AG08395 (cell line): ENCODE data around the gene MRPL36.
"Not testable (repeated sequence)": the region's sequence is repeated elsewhere in the genome, so short reads cannot be mapped to it uniquely, and the experiment has no call there.

Experiments used
- DNase-seq: peaks from one replicate; pipeline ENCODE4 v3.0.0; 2012; ENCODE audit warnings: mixed read lengths, low spot score

Gene MRPL36

GRCh38 chr5:1799602-1800471 is at the start of gene MRPL36:
MRPL36 (minus strand) TSS chr5:1799837; CDS start chr5:1798935, 902 bp downstream.
- DNase-seq: peak; percentile 98

GRCh38 chr5:1847611-1848010 is 48.0 kb upstream of the MRPL36 start:
- DNase-seq: no peak

- no peak for DNase-seq
These were observed 47.4 kb upstream of the MRPL36 start for GRCh38 chr5:1847056-1847455.

- DNase-seq: no peak
These were observed 46.9 kb upstream of the MRPL36 start for GRCh38 chr5:1846583-1846982.

- no peak for DNase-seq
These were observed 46.1 kb upstream of the MRPL36 start for GRCh38 chr5:1845696-1846095.

- DNase-seq: no peak
These were observed 45.2 kb upstream of the MRPL36 start for GRCh38 chr5:1844708-1845436.

- DNase-seq: not testable (repeated sequence)
These were observed 44.1 kb upstream of the MRPL36 start for GRCh38 chr5:1843761-1844160.

GRCh38 chr5:1842004-1842819 is 42.6 kb upstream of the MRPL36 start:
- DNase-seq: no peak

GRCh38 chr5:1840741-1841521 is 41.3 kb upstream of the MRPL36 start:
- no peak for DNase-seq

GRCh38 chr5:1840071-1840547 is 40.5 kb upstream of the MRPL36 start:
- DNase-seq: no peak

GRCh38 chr5:1838013-1838412 is 38.4 kb upstream of the MRPL36 start:
- DNase-seq: no peak

GRCh38 chr5:1836891-1837880 is 37.5 kb upstream of the MRPL36 start:
- no peak for DNase-seq

GRCh38 chr5:1836176-1836890 is 36.7 kb upstream of the MRPL36 start:
- no peak for DNase-seq

- DNase-seq: no peak
These were observed 35.8 kb upstream of the MRPL36 start for GRCh38 chr5:1835431-1835830.

- no peak for DNase-seq
These were observed 35.2 kb upstream of the MRPL36 start for GRCh38 chr5:1834721-1835429.

GRCh38 chr5:1834022-1834551 is 34.5 kb upstream of the MRPL36 start:
- no peak for DNase-seq

- DNase-seq: no peak
These were observed 33.8 kb upstream of the MRPL36 start for GRCh38 chr5:1833264-1834021.
